ENCODE data around the gene KCNQ2.

- no peak for TF ChIP-seq TCF7L2 (IDR thresholded peaks at IDR 0.05; ENCODE audit: borderline replicate concordance, extremely low read depth, insufficient read depth, insufficient read length)
- TF ChIP-seq, protein P1, sequence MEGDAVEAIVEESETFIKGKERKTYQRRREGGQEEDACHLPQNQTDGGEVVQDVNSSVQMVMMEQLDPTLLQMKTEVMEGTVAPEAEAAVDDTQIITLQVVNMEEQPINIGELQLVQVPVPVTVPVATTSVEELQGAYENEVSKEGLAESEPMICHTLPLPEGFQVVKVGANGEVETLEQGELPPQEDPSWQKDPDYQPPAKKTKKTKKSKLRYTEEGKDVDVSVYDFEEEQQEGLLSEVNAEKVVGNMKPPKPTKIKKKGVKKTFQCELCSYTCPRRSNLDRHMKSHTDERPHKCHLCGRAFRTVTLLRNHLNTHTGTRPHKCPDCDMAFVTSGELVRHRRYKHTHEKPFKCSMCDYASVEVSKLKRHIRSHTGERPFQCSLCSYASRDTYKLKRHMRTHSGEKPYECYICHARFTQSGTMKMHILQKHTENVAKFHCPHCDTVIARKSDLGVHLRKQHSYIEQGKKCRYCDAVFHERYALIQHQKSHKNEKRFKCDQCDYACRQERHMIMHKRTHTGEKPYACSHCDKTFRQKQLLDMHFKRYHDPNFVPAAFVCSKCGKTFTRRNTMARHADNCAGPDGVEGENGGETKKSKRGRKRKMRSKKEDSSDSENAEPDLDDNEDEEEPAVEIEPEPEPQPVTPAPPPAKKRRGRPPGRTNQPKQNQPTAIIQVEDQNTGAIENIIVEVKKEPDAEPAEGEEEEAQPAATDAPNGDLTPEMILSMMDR (IDR thresholded peaks at IDR 0.05 in 2 of 3, conservative IDR thresholded peaks at IDR 0.05 in 1 of 3; ENCODE audit: borderline replicate concordance in 1 of 3, insufficient read depth in 1 of 3, low read depth in 2 of 3, low read length in 2 of 3) = no peak
- TF ChIP-seq EZH2phosphoT487 (IDR thresholded peaks at IDR 0.05; ENCODE audit: borderline replicate concordance) = no peak
- no peak for TF ChIP-seq ZNF274 (IDR thresholded peaks at IDR 0.05; ENCODE audit: low read depth, low read length)
- TF ChIP-seq REST (IDR thresholded peaks at IDR 0.05; ENCODE audit: low read depth) = no peak
- TF ChIP-seq, protein P2, sequence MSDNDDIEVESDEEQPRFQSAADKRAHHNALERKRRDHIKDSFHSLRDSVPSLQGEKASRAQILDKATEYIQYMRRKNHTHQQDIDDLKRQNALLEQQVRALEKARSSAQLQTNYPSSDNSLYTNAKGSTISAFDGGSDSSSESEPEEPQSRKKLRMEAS (IDR thresholded peaks at IDR 0.05) = no peak
- no peak for TF ChIP-seq EZH2 (IDR thresholded peaks at IDR 0.05)
Observed at GRCh38 chr20:63402860-63403220, 69.6 kb downstream of the KCNQ2 start.

Measured in HCT116 (cell line).